HCT116 (cell line): ENCODE results near the gene ICA1. TPM values are rescaled to one million over a fixed set of nuclear protein-coding genes. Genes with fewer than 3 reads are reported as not detected.

Experiments
- ATAC-seq: fragments of 200-7000 bp; cut with Tn5 transposase; 2 replicates; pipeline ENCODE4 v1.9.1; 2020; ENCODE audit warnings: mild to moderate bottlenecking, moderate library complexity
- BruUV-seq: library from RNA; stranded (reverse); fragments of 400-500 nt; replicated peaks from 2 replicates; lab custom pipeline; 2021; lab: Mats Ljungman, UMichigan
- CTCF ChIA-PET: fragments of 300-600 bp; sonication (Branson Sonifier 250); formaldehyde crosslinking; loops from one replicate; lab custom pipeline; 2021; ENCODE audit warnings: antibody characterized with exemption; lab: Charles Lee
- POLR2A ChIA-PET: fragments of 300-600, 350-600 bp; sonication (Branson Sonifier 250); formaldehyde crosslinking; loops from one replicate; lab custom pipeline; 2021; ENCODE audit warnings: antibody characterized with exemption; lab: Charles Lee
- RAD21 ChIA-PET, 2 experiments: fragments of 300-600 bp; sonication (Branson Sonifier 250); formaldehyde crosslinking; loops; one replicate each; lab custom pipeline; 2023; ENCODE audit warnings: low total read pairs in 2 of 2; ENCODE audit not compliant: uncharacterized antibody in 2 of 2, unreplicated experiment in 2 of 2, low non-redundant PET in 1 of 2; lab: Charles Lee
- DNase-seq: peaks from one replicate; pipeline ENCODE4 v3.0.0-alpha.2; 2010; ENCODE audit warnings: low read depth, low spot score
- H2AFZ ChIP-seq: fragments of 200-600 bp; shearing (Covaris generic), sonication (generic); 2 replicates; pipeline ENCODE4 v1.6.1; 2017; ENCODE audit warnings: low read depth, mixed run types, mixed read lengths, antibody characterized with exemption, low read length; ENCODE audit not compliant: poor library complexity, severe bottlenecking
- H3K27ac ChIP-seq: 2 replicates; pipeline ENCODE4 v1.5.1; 2012; ENCODE audit warnings: low read depth, low read length
- H3K27me3 ChIP-seq: fragments of 200-600 bp; sonication (generic); 2 replicates; pipeline ENCODE4 v1.6.1; 2016; ENCODE audit warnings: mixed run types, low read length, mixed read lengths; ENCODE audit not compliant: insufficient read depth
- H3K36me3 ChIP-seq, 2 experiments: fragments of 200-500 bp in 1 of 2; fragments of 200-600 bp in 1 of 2; sonication (Bioruptor generic) in 1 of 2; sonication (generic) in 1 of 2; 2 replicates each; pipeline versions ENCODE4 v1.5.1 to v1.6.1; 2014 to 2016; ENCODE audit warnings: low read length in 2 of 2, inconsistent platforms in 1 of 2, mixed read lengths in 1 of 2, mixed run types in 1 of 2; ENCODE audit not compliant: insufficient read depth in 2 of 2, control insufficient read depth in 1 of 2
- H3K4me1 ChIP-seq, 2 experiments: fragments of 200-600 bp in 1 of 2; sonication (generic) in 1 of 2; 2 replicates each; pipeline versions ENCODE4 v1.5.1 to v1.6.1; 2012 to 2017; ENCODE audit warnings: low read length in 2 of 2, inconsistent platforms in 1 of 2, mild to moderate bottlenecking in 1 of 2, mixed read lengths in 1 of 2, mixed run types in 1 of 2, moderate library complexity in 1 of 2; ENCODE audit not compliant: insufficient read depth in 2 of 2, control insufficient read depth in 1 of 2
- H3K4me2 ChIP-seq: fragments of 200-600 bp; sonication (generic); 2 replicates; pipeline ENCODE4 v1.6.1; 2017; ENCODE audit warnings: mixed run types, low read length, mixed read lengths
- H3K4me3 ChIP-seq, 2 experiments: fragments of 200-600 bp in 1 of 2; sonication (generic) in 1 of 2; replicated peaks in 1 of 2; 2 replicates each; pipeline ENCODE4 v1.5.1; 2011 to 2016; ENCODE audit warnings: low read length in 2 of 2, control low read depth in 1 of 2, low read depth in 1 of 2, mild to moderate bottlenecking in 1 of 2, mixed read lengths in 1 of 2, mixed run types in 1 of 2
- H3K79me2 ChIP-seq: fragments of 200-600 bp; sonication (generic); 2 replicates; pipeline ENCODE4 v1.6.1; 2017; ENCODE audit warnings: mild to moderate bottlenecking, mixed run types, low read length, moderate library complexity, mixed read lengths; ENCODE audit not compliant: insufficient read depth
- H3K9ac ChIP-seq: fragments of 200-600 bp; sonication (generic); 2 replicates; pipeline ENCODE4 v1.6.1; 2016; ENCODE audit warnings: low read length, mixed read lengths
- H3K9me2 ChIP-seq: fragments of 200-600 bp; sonication (generic), shearing (Covaris generic); 2 replicates; pipeline ENCODE4 v1.6.1; 2017; ENCODE audit warnings: mixed run types, mild to moderate bottlenecking, moderate library complexity; ENCODE audit not compliant: insufficient read depth
- H3K9me3 ChIP-seq, 2 experiments: fragments of 200-500 bp in 1 of 2; fragments of 200-600 bp in 1 of 2; sonication (Bioruptor generic) in 1 of 2; sonication (generic) in 1 of 2; 2 replicates each; pipeline ENCODE4 v1.6.1; 2014 to 2017; ENCODE audit warnings: low read length in 2 of 2, mixed read lengths in 2 of 2, inconsistent platforms in 1 of 2, low read depth in 1 of 2, mild to moderate bottlenecking in 1 of 2, mixed run types in 1 of 2, moderate library complexity in 1 of 2; ENCODE audit not compliant: control insufficient read depth in 1 of 2, insufficient read depth in 1 of 2
- H4K20me1 ChIP-seq: fragments of 200-600 bp; sonication (generic), shearing (Covaris generic); 2 replicates; pipeline ENCODE4 v1.6.1; 2017; ENCODE audit warnings: mixed run types, mild to moderate bottlenecking, moderate library complexity; ENCODE audit not compliant: insufficient read depth
- CBX3 ChIP-seq: IDR thresholded peaks from 2 replicates; pipeline ENCODE4 v1.6.1; 2012; ENCODE audit warnings: low read depth
- CEBPB ChIP-seq: IDR thresholded peaks from 2 replicates; pipeline ENCODE4 v1.6.1; 2012; ENCODE audit warnings: low read depth
- ELF1 ChIP-seq: IDR thresholded peaks from 2 replicates; pipeline ENCODE4 v1.6.1; 2012; ENCODE audit warnings: low read depth, borderline replicate concordance
- SRF ChIP-seq: IDR thresholded peaks from 2 replicates; pipeline ENCODE4 v1.6.1; 2012; ENCODE audit warnings: low read depth
- ZFX ChIP-seq: fragments of 450-650 bp; IDR thresholded peaks from 2 replicates; pipeline ENCODE4 v1.6.1; 2017
- intact Hi-C: fragments of 100-400 bp; cut with micrococcal nuclease; formaldehyde crosslinking; loops from 2 replicates; pipeline ENCODE4 v1.10.0; 2022
- total RNA-seq: library from RNA; stranded (reverse); gene quantifications from one replicate; pipeline ENCODE4 v1.2.1, GENCODE V29; 2021; ENCODE audit not compliant: unreplicated experiment
- TF ChIP-seq, protein P1 (sequence below): IDR thresholded peaks from 2 replicates; pipeline ENCODE4 v1.6.1; 2012; ENCODE audit warnings: low read depth

Gene ICA1
- total RNA-seq, 1 experiment from 2014 or later = 16.4 TPM

DNA sequence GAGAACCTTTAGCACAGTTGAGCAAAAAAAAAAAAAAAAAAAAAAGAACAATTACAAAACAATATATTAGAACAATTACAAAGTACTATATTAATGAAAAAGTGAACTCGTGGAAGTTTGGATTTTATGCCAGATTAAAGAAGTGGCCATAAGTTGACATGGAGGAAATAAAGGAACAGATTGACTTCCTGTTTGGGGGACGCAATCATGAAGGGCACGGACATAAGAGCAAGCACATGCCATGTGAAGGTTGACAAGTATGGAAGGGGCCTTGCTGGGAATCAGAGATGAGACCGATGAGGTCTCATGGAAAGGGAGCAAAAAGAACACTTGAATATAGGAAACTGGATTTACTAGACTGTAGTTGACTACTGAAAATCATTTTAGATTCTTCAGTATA is 61.7 kb downstream of the ICA1 start (continued):
- TF ChIP-seq, protein P1, sequence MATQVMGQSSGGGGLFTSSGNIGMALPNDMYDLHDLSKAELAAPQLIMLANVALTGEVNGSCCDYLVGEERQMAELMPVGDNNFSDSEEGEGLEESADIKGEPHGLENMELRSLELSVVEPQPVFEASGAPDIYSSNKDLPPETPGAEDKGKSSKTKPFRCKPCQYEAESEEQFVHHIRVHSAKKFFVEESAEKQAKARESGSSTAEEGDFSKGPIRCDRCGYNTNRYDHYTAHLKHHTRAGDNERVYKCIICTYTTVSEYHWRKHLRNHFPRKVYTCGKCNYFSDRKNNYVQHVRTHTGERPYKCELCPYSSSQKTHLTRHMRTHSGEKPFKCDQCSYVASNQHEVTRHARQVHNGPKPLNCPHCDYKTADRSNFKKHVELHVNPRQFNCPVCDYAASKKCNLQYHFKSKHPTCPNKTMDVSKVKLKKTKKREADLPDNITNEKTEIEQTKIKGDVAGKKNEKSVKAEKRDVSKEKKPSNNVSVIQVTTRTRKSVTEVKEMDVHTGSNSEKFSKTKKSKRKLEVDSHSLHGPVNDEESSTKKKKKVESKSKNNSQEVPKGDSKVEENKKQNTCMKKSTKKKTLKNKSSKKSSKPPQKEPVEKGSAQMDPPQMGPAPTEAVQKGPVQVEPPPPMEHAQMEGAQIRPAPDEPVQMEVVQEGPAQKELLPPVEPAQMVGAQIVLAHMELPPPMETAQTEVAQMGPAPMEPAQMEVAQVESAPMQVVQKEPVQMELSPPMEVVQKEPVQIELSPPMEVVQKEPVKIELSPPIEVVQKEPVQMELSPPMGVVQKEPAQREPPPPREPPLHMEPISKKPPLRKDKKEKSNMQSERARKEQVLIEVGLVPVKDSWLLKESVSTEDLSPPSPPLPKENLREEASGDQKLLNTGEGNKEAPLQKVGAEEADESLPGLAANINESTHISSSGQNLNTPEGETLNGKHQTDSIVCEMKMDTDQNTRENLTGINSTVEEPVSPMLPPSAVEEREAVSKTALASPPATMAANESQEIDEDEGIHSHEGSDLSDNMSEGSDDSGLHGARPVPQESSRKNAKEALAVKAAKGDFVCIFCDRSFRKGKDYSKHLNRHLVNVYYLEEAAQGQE = no peak

DNA sequence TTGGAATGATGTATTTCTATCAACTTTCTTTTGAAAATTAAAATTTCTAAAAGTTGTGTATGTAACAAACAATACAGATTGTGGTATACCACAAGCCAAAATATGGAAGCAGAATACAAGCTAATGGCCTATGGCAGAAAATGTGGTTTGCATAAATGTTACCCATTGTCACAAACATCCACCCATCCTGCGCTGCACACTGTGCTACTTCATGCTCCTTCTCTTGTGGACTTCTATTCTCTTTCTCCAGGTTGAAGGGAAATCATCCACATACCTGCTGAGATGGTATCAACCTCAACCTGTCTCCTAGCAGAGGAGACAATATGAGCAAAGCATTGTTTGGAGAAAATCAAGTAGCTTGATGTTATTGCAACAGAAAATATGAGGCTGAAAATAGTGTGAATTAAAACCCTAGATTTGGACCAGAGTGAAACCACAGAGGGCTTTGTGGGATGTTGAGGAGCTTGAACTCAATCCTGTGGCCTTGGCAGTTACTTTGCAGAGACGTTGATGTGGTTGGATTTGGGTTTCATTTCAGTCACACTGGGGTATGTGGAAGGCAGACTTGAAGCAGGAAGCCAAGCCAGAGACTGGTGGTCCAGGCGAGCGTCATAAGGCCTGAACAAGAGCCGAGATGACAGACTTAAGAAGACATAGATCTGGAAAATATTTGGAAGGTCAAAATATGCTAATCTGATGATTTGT is 63.8 kb downstream of the ICA1 start:
- H4K20me1 ChIP-seq = no peaks in the 10 kb centered on the region
- ATAC-seq = no peak
- no TSS peak for BruUV-seq
- no peaks in the 10 kb centered on the region for H3K36me3 ChIP-seq
- H3K27ac ChIP-seq = no peak overlapping the region
- H3K9me2 ChIP-seq = no peaks in the 10 kb centered on the region
- RAD21 ChIA-PET = interaction anchor here in 1 of 2 experiments (0.7 kb wide), 1 partner anchor 536 kb away, joined by 4 read pairs; no protein-coding TSS in a partner anchor
- no peak overlapping the region for H3K4me2 ChIP-seq
- TF ChIP-seq SRF (no peak), CEBPB (no peak), CBX3 (no peak), ELF1 (no peak), ZFX (no peak)
- TF ChIP-seq, protein P1 = no peak
- TF ChIP-seq, all 23 proteins: peak for 0
- ChIA-PET POLR2A (no interaction called here), CTCF (no interaction called here)
- Histone ChIP-seq H2AFZ (no peak overlapping the region), H3K27me3 (no peaks in the 10 kb centered on the region), H3K79me2 (no peaks in the 10 kb centered on the region), H3K4me1 (no peaks in the 10 kb centered on the region), H3K4me3 (no peak overlapping the region), H3K9me3 (no peaks in the 10 kb centered on the region), H3K9ac (no peak overlapping the region)
- intact Hi-C loops = no loop called here
- no peak for DNase-seq
